Astrocyte (in vitro differentiated cells and primary cell): ENCODE data around the gene NEXMIF. TPM values are rescaled to one million over a fixed set of nuclear protein-coding genes. Genes with fewer than 3 reads are reported as not detected.
"Not testable (repeated sequence)": the region's sequence is repeated elsewhere in the genome, so short reads cannot be mapped to it uniquely, and the experiment has no call there.

Experiments
- DNase-seq: peaks from one replicate; pipeline ENCODE4 v3.0.0-alpha.2; 2010; ENCODE audit warnings: low read depth
- FAIRE-seq: peaks from 2 replicates; lab custom pipeline; 2011; peaks lifted over from hg19 to GRCh38; lab: Jason Lieb, UNC
- H2AFZ ChIP-seq: 2 replicates; pipeline ENCODE4 v1.6.0; 2012; ENCODE audit warnings: low read depth, low read length, inconsistent platforms
- H3K27ac ChIP-seq: 2 replicates; pipeline ENCODE4 v1.5.1; 2011; ENCODE audit warnings: low read depth, low read length, inconsistent platforms
- H3K27me3 ChIP-seq: 2 replicates; pipeline ENCODE4 v1.6.0; 2011; ENCODE audit warnings: low read length, inconsistent platforms; ENCODE audit not compliant: insufficient read depth
- H3K36me3 ChIP-seq: 2 replicates; pipeline ENCODE4 v1.5.1; 2011; ENCODE audit warnings: low read length, inconsistent platforms; ENCODE audit not compliant: insufficient read depth
- H3K4me1 ChIP-seq: 2 replicates; pipeline ENCODE4 v1.5.1; 2011; ENCODE audit warnings: low read length, inconsistent platforms; ENCODE audit not compliant: insufficient read depth
- H3K4me2 ChIP-seq: 2 replicates; pipeline ENCODE4 v1.6.0; 2012; ENCODE audit warnings: low read length, inconsistent platforms
- H3K4me3 ChIP-seq: 2 replicates; pipeline ENCODE4 v1.5.1; 2011; ENCODE audit warnings: low read depth, mild to moderate bottlenecking, low read length, inconsistent platforms; ENCODE audit not compliant: insufficient read depth
- H3K79me2 ChIP-seq: 2 replicates; pipeline ENCODE4 v1.6.0; 2012; ENCODE audit warnings: mild to moderate bottlenecking, low read length, inconsistent platforms; ENCODE audit not compliant: insufficient read depth
- H3K9ac ChIP-seq: 2 replicates; pipeline ENCODE4 v1.6.0; 2012; ENCODE audit warnings: mild to moderate bottlenecking, low read length, inconsistent platforms
- H3K9me3 ChIP-seq: 2 replicates; pipeline ENCODE4 v1.5.1; 2012; ENCODE audit warnings: low read depth, mild to moderate bottlenecking, low read length, inconsistent platforms; ENCODE audit not compliant: insufficient read depth
- H4K20me1 ChIP-seq: 2 replicates; pipeline ENCODE4 v1.6.0; 2012; ENCODE audit warnings: low read length, inconsistent platforms; ENCODE audit not compliant: insufficient read depth
- H3K27ac Mint-ChIP-seq: one replicate; pipeline ENCODE4 v1.8.0; 2021; ENCODE audit warnings: mild to moderate bottlenecking, mixed read lengths; ENCODE audit not compliant: unreplicated experiment
- H3K27me3 Mint-ChIP-seq: one replicate; pipeline ENCODE4 v1.8.0; 2021; ENCODE audit warnings: low read depth, mixed read lengths; ENCODE audit not compliant: unreplicated experiment
- H3K36me3 Mint-ChIP-seq: one replicate; pipeline ENCODE4 v1.8.0; 2021; ENCODE audit warnings: low read depth, mixed read lengths; ENCODE audit not compliant: unreplicated experiment
- H3K4me1 Mint-ChIP-seq: one replicate; pipeline ENCODE4 v1.8.0; 2021; ENCODE audit warnings: low read depth, mixed read lengths; ENCODE audit not compliant: unreplicated experiment
- H3K4me3 Mint-ChIP-seq: one replicate; pipeline ENCODE4 v1.8.0; 2021; ENCODE audit warnings: mild to moderate bottlenecking, moderate library complexity, mixed read lengths; ENCODE audit not compliant: unreplicated experiment
- H3K9me3 Mint-ChIP-seq: one replicate; pipeline ENCODE4 v1.8.0; 2021; ENCODE audit warnings: mild to moderate bottlenecking, mixed read lengths; ENCODE audit not compliant: unreplicated experiment
- CTCF ChIP-seq: IDR thresholded peaks from 2 replicates; pipeline ENCODE4 v1.5.1; 2011; ENCODE audit warnings: low read depth, mild to moderate bottlenecking, inconsistent platforms, low read length, moderate library complexity; ENCODE audit not compliant: insufficient read depth
- EZH2 ChIP-seq: IDR thresholded peaks from 2 replicates; pipeline ENCODE4 v1.6.1; 2012; ENCODE audit warnings: mild to moderate bottlenecking, low read length, inconsistent platforms; ENCODE audit not compliant: insufficient read depth
- total RNA-seq: library from RNA; stranded (reverse); gene quantifications from 2 replicates; pipeline ENCODE4 v1.2.1, GENCODE V29; 2021

The NEXMIF gene
- total RNA-seq, 1 donor from 2014 or later = 0.48 TPM

- no peaks in the 10 kb centered on the region for H3K36me3 Mint-ChIP-seq
- H3K4me1 Mint-ChIP-seq = no peaks in the 10 kb centered on the region
- Histone ChIP-seq H3K27me3 (no peaks in the 10 kb centered on the region), H3K4me1 (no peaks in the 10 kb centered on the region), H3K36me3 (no peaks in the 10 kb centered on the region), H3K79me2 (no peaks in the 10 kb centered on the region), H3K9ac (no peak overlapping the region), H3K4me2 (no peak overlapping the region), H3K4me3 (no peak overlapping the region), H3K27ac (no peak overlapping the region), H4K20me1 (no peaks in the 10 kb centered on the region), H2AFZ (no peak overlapping the region), H3K9me3 (no peaks in the 10 kb centered on the region)
- FAIRE-seq (no peak), DNase-seq (no peak)
- no peak overlapping the region for H3K27ac Mint-ChIP-seq
- no peaks in the 10 kb centered on the region for H3K9me3 Mint-ChIP-seq
- no peak for TF ChIP-seq CTCF
- TF ChIP-seq EZH2 = no peak
- no peak overlapping the region for H3K4me3 Mint-ChIP-seq
- H3K27me3 Mint-ChIP-seq = no peaks in the 10 kb centered on the region
Measured at GRCh38 chrX:74890676-74891430, 34.4 kb downstream of the NEXMIF start.

- H3K9me3 Mint-ChIP-seq, H3K27me3 ChIP-seq, FAIRE-seq, H3K36me3 Mint-ChIP-seq, H3K4me1 Mint-ChIP-seq, H3K4me1 ChIP-seq, H3K36me3 ChIP-seq, H3K27ac ChIP-seq, H4K20me1 ChIP-seq, H3K4me3 Mint-ChIP-seq, H2AFZ ChIP-seq, H3K9me3 ChIP-seq, H3K4me3 ChIP-seq, H3K9ac ChIP-seq, H3K27me3 Mint-ChIP-seq, H3K27ac Mint-ChIP-seq, H3K4me2 ChIP-seq, DNase-seq, H3K79me2 ChIP-seq: not testable (repeated sequence)
Measured at GRCh38 chrX:74882383-74882782, 42.9 kb downstream of the NEXMIF start.

- Mint-ChIP-seq H3K27ac (no peak overlapping the region), H3K9me3 (no peaks in the 10 kb centered on the region)
Measured at GRCh38 chrX:74865725-74866124, 59.5 kb downstream of the NEXMIF start.

More at GRCh38 chrX:74865725-74866124, 59.5 kb downstream of the NEXMIF start:
- no peak overlapping the region for H2AFZ ChIP-seq
- TF ChIP-seq EZH2 = no peak
- no peak for TF ChIP-seq CTCF
- no peak overlapping the region for H3K27ac ChIP-seq
- no peaks in the 10 kb centered on the region for H3K36me3 ChIP-seq
- H3K27me3 ChIP-seq = no peaks in the 10 kb centered on the region
- H3K4me1 Mint-ChIP-seq = no peaks in the 10 kb centered on the region
- no peak overlapping the region for H3K4me2 ChIP-seq
- H3K9me3 ChIP-seq = no peaks in the 10 kb centered on the region
- H4K20me1 ChIP-seq = no peaks in the 10 kb centered on the region
- no peaks in the 10 kb centered on the region for H3K27me3 Mint-ChIP-seq
- no peak overlapping the region for H3K4me3 Mint-ChIP-seq
- H3K9ac ChIP-seq = no peak overlapping the region
- DNase-seq (no peak), FAIRE-seq (no peak)
- H3K36me3 Mint-ChIP-seq = no peaks in the 10 kb centered on the region
- no peaks in the 10 kb centered on the region for H3K79me2 ChIP-seq
- H3K4me3 ChIP-seq = no peak overlapping the region
- H3K4me1 ChIP-seq = no peaks in the 10 kb centered on the region
